Keratinocyte (primary cell): ENCODE measurements around the gene LRRC73.

ENCODE experiments used
- EZH2 ChIP-seq: IDR thresholded peaks from one replicate; pipeline ENCODE4 v1.6.1; 2012; ENCODE audit warnings: inconsistent platforms, mild to moderate bottlenecking, low read length, moderate library complexity
- TF ChIP-seq, protein P1 (sequence below), 3 experiments: IDR thresholded peaks in 1 of 3; conservative IDR thresholded peaks in 1 of 3; optimal IDR thresholded peaks in 1 of 3; 2 replicates in 2 of 3; 3 replicates in 1 of 3; pipeline versions ENCODE3 to v1.5.1; 2011; ENCODE audit warnings: low read length in 3 of 3, mild to moderate bottlenecking in 3 of 3, moderate library complexity in 2 of 3, control low read depth in 1 of 3, inconsistent platforms in 1 of 3; ENCODE audit not compliant: insufficient read depth in 2 of 3; ENCODE audit errors: extremely low read depth in 1 of 3

DNA sequence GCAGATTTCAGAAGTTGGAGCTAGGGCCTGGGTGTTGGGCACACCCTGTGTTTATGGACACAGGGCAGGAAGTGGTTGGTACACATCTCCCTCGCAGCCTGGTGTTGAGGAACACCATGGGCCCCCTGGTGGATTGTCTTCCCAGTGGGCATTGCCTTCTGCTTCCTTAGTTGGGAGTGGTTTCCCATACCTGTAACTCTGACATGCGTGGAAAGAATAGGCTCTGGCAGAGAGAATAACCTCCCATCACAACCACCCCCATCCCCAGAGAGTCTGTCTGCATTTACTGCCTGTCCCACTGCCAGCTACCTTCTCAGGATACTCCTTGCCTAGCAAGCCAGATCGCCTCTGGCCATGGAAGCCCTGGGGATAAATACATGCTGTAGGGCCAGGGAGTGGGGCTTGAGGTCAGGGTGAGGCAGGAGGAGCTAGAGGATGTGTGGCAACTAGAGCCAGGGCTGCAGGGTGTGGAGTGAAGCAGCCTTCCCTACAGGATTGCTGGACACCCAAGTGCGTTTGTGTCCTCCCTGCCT is 14.7 kb downstream of the LRRC73 start:
- TF ChIP-seq, protein P1, sequence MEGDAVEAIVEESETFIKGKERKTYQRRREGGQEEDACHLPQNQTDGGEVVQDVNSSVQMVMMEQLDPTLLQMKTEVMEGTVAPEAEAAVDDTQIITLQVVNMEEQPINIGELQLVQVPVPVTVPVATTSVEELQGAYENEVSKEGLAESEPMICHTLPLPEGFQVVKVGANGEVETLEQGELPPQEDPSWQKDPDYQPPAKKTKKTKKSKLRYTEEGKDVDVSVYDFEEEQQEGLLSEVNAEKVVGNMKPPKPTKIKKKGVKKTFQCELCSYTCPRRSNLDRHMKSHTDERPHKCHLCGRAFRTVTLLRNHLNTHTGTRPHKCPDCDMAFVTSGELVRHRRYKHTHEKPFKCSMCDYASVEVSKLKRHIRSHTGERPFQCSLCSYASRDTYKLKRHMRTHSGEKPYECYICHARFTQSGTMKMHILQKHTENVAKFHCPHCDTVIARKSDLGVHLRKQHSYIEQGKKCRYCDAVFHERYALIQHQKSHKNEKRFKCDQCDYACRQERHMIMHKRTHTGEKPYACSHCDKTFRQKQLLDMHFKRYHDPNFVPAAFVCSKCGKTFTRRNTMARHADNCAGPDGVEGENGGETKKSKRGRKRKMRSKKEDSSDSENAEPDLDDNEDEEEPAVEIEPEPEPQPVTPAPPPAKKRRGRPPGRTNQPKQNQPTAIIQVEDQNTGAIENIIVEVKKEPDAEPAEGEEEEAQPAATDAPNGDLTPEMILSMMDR (optimal IDR thresholded peaks at IDR 0.05 in 1 of 3, IDR thresholded peaks at IDR 0.05 in 1 of 3, conservative IDR thresholded peaks at IDR 0.05 in 1 of 3; ENCODE audit: extremely low read depth in 1 of 3, insufficient read depth in 2 of 3, low read length in 3 of 3), result peak in 2 of 3 experiments; percentile 35 to 59
- no peak for TF ChIP-seq EZH2
